Liver (tissue), 9 donors: ENCODE data around the gene CBFB. TPM values are rescaled to one million over a fixed set of nuclear protein-coding genes. Genes with fewer than 3 reads are reported as not detected.

Experiments
- DNase-seq: peaks from one replicate; pipeline ENCODE4 v3.0.0-alpha.2; 2017; ENCODE audit warnings: low spot score
- H3K27ac ChIP-seq, 2 donors: one replicate each; pipeline ENCODE4 v1.7.0; 2013; ENCODE audit warnings: inconsistent platforms in 2 of 2, low read length in 2 of 2, control low read depth in 1 of 2, low read depth in 1 of 2, mild to moderate bottlenecking in 1 of 2
- H3K27me3 ChIP-seq, 4 donors: one replicate each; pipeline versions ENCODE4 v1.6.1 to v1.7.0; 2013; ENCODE audit warnings: low read length in 3 of 4, inconsistent platforms in 1 of 4, mild to moderate bottlenecking in 1 of 4, moderate library complexity in 1 of 4; ENCODE audit not compliant: control insufficient read depth in 4 of 4, insufficient read depth in 4 of 4
- H3K36me3 ChIP-seq, 4 donors: one replicate each; pipeline versions ENCODE4 v1.6.1 to v1.7.0; 2013; ENCODE audit warnings: low read length in 3 of 4, mild to moderate bottlenecking in 3 of 4, low read depth in 1 of 4, moderate library complexity in 1 of 4; ENCODE audit not compliant: control insufficient read depth in 4 of 4, insufficient read depth in 3 of 4
- H3K4me1 ChIP-seq, 4 donors: one replicate each; pipeline versions ENCODE4 v1.6.1 to v1.7.0; 2013; ENCODE audit warnings: low read length in 3 of 4, mild to moderate bottlenecking in 3 of 4, moderate library complexity in 1 of 4; ENCODE audit not compliant: control insufficient read depth in 4 of 4, insufficient read depth in 4 of 4
- H3K4me3 ChIP-seq, 3 donors: one replicate each; pipeline versions ENCODE4 v1.6.1 to v1.7.0; 2013; ENCODE audit warnings: low read length in 3 of 3, control low read depth in 1 of 3, low read depth in 1 of 3, mild to moderate bottlenecking in 1 of 3
- H3K9ac ChIP-seq, 2 donors: one replicate each; pipeline ENCODE4 v1.7.0; 2013; ENCODE audit warnings: low read length in 2 of 2, mild to moderate bottlenecking in 2 of 2, moderate library complexity in 2 of 2, control low read depth in 1 of 2, low read depth in 1 of 2
- H3K9me3 ChIP-seq, 4 donors: one replicate each; pipeline versions ENCODE4 v1.6.1 to v1.7.0; 2013; ENCODE audit warnings: low read length in 3 of 4; ENCODE audit not compliant: control insufficient read depth in 4 of 4
- ATF3 ChIP-seq: IDR thresholded peaks from 2 replicates; pipeline ENCODE4 v1.6.1; 2016; ENCODE audit warnings: antibody characterized with exemption
- CTCF ChIP-seq: fragments of 150-350 bp; IDR thresholded peaks from 2 replicates; pipeline ENCODE4 v1.5.1; 2017; ENCODE audit warnings: improper control_type of control experiment, low read depth, low read length; ENCODE audit not compliant: missing input control
- EGR1 ChIP-seq, 2 donors: IDR thresholded peaks; 2 replicates each; pipeline ENCODE4 v1.6.1; 2016 to 2018; ENCODE audit warnings: antibody characterized with exemption in 2 of 2, low read depth in 2 of 2
- FOXA1 ChIP-seq: IDR thresholded peaks from 2 replicates; pipeline ENCODE4 v1.6.1; 2016; ENCODE audit warnings: antibody characterized with exemption
- FOXA2 ChIP-seq: IDR thresholded peaks from 2 replicates; pipeline ENCODE4 v1.6.1; 2016; ENCODE audit warnings: antibody characterized with exemption
- GABPA ChIP-seq, 2 donors: IDR thresholded peaks in 1 of 2; conservative IDR thresholded peaks in 1 of 2; 2 replicates each; pipeline ENCODE4 v1.6.1; 2016; ENCODE audit warnings: antibody characterized with exemption in 2 of 2, mild to moderate bottlenecking in 1 of 2, moderate library complexity in 1 of 2
- HNF4A ChIP-seq, 2 donors: conservative IDR thresholded peaks; 2 replicates each; pipeline ENCODE4 v1.6.1; 2016; ENCODE audit warnings: antibody characterized with exemption in 2 of 2, mild to moderate bottlenecking in 2 of 2
- JUND ChIP-seq, 2 donors: IDR thresholded peaks; 2 replicates each; pipeline ENCODE4 v1.6.1; 2016; ENCODE audit warnings: antibody characterized with exemption in 2 of 2
- MAX ChIP-seq: IDR thresholded peaks from 2 replicates; pipeline ENCODE4 v1.6.1; 2016; ENCODE audit warnings: antibody characterized with exemption
- NR2F2 ChIP-seq: IDR thresholded peaks from 2 replicates; pipeline ENCODE4 v1.6.1; 2016; ENCODE audit warnings: antibody characterized with exemption
- RAD21 ChIP-seq, 2 donors: IDR thresholded peaks; 2 replicates each; pipeline ENCODE4 v1.6.1; 2016; ENCODE audit warnings: antibody characterized with exemption in 2 of 2, mild to moderate bottlenecking in 2 of 2
- REST ChIP-seq: IDR thresholded peaks from 2 replicates; pipeline ENCODE4 v1.6.1; 2016; ENCODE audit warnings: antibody characterized with exemption, mild to moderate bottlenecking
- RXRA ChIP-seq, 2 donors: IDR thresholded peaks; 2 replicates each; pipeline ENCODE4 v1.6.1; 2017 to 2018; ENCODE audit warnings: antibody characterized with exemption in 2 of 2, mild to moderate bottlenecking in 1 of 2
- SP1 ChIP-seq: IDR thresholded peaks from 2 replicates; pipeline ENCODE4 v1.6.1; 2018; ENCODE audit warnings: antibody characterized with exemption, mild to moderate bottlenecking
- TAF1 ChIP-seq: conservative IDR thresholded peaks from 2 replicates; pipeline ENCODE4 v1.6.1; 2016; ENCODE audit warnings: antibody characterized with exemption, mild to moderate bottlenecking
- YY1 ChIP-seq: IDR thresholded peaks from 2 replicates; pipeline ENCODE4 v1.6.1; 2016; ENCODE audit warnings: antibody characterized with exemption, mild to moderate bottlenecking
- ZBTB33 ChIP-seq: IDR thresholded peaks from 2 replicates; pipeline ENCODE4 v1.6.1; 2016; ENCODE audit warnings: antibody characterized with exemption
- WGBS: extraction: QIAGEN DNeasy Blood & Tissue Kit; methylation state at CpG from one replicate; pipeline ENCODE4 v1.1.7; 2013; 5-methylcytosine and 5-hydroxymethylcytosine counted together
- polyA plus RNA-seq, 2 donors: library from polyadenylated mRNA; stranded (reverse) in 1 of 2; unstranded in 1 of 2; fragments of 200-250 nt in 1 of 2; fragments of >200 nt in 1 of 2; fragmentation: Nextera tagmentation in 1 of 2; extraction: Ambion mirVana in 1 of 2; gene quantifications; one replicate each; pipeline versions ENCODE4 v1.2.1 to v1.2.3, GENCODE V29; 2013 to 2015
- total RNA-seq, 2 donors: library from RNA; depleted of rRNA; stranded (reverse); fragments of >200 nt; gene quantifications; one replicate each; pipeline ENCODE4 v1.2.3, GENCODE V29; 2014
- donor health status: healthy.
- donor health status: healthy.
- donor health status: healthy.
- donor health status: healthy.
- donor health status: healthy.

The CBFB gene
- total and polyA plus RNA-seq, 4 donors, result 6.8 to 19.3 (median 11.2) TPM

- no peak overlapping the region for H3K9ac ChIP-seq
- H3K4me1 ChIP-seq, result peaks cover 5 to 10% (median 7%) of the 10 kb centered on the region in 4 donors
- no peaks in the 10 kb centered on the region for H3K9me3 ChIP-seq
- no peak for TF ChIP-seq EGR1 (IDR thresholded peaks at IDR 0.05; ENCODE audit: low read depth in 2 of 2)
- peak; percentile 42 for TF ChIP-seq SP1
- TF ChIP-seq NR2F2, result no peak
- peak; percentile 96 to 98 for TF ChIP-seq RAD21 (IDR thresholded peaks at IDR 0.05)
- TF ChIP-seq CTCF, result peak; percentile 91
- WGBS, result 31% methylated on average over 6 of the region's 6 CpGs
- DNase-seq, result peak; percentile 77
- H3K27ac ChIP-seq, result no peak overlapping the region
- H3K36me3 ChIP-seq, result no peaks in the 10 kb centered on the region
- H3K4me3 ChIP-seq, result no peak overlapping the region
- no peaks in the 10 kb centered on the region for H3K27me3 ChIP-seq
Observed at GRCh38 chr16:67017810-67018488, 11.0 kb upstream of the CBFB start.

- no peaks in the 10 kb centered on the region for H3K27me3 ChIP-seq
- no peaks in the 10 kb centered on the region for H3K36me3 ChIP-seq
- H3K4me1 ChIP-seq, result peaks cover 0 to 3% (median 2%) of the 10 kb centered on the region in 4 donors
- DNase-seq, result no peak
- H3K9ac ChIP-seq, result no peak overlapping the region
- TF ChIP-seq FOXA2 (no peak), YY1 (no peak), RAD21 (IDR thresholded peaks at IDR 0.05) (no peak), JUND (IDR thresholded peaks at IDR 0.05) (no peak), FOXA1 (no peak), EGR1 (IDR thresholded peaks at IDR 0.05; ENCODE audit: low read depth in 2 of 2) (no peak)
- no peak overlapping the region for H3K4me3 ChIP-seq
- H3K27ac ChIP-seq, result no peak overlapping the region
- H3K9me3 ChIP-seq, result no peaks in the 10 kb centered on the region
- 91% methylated on average over 8 of the region's 8 CpGs for WGBS
Observed at GRCh38 chr16:67019171-67019570, 9.8 kb upstream of the CBFB start.

GRCh38 chr16:67021321-67021720 is 7.6 kb upstream of the CBFB start:
- H3K4me1 ChIP-seq, result no peaks in the 10 kb centered on the region
- H3K9ac ChIP-seq, result no peak overlapping the region
- no peaks in the 10 kb centered on the region for H3K9me3 ChIP-seq
- H3K36me3 ChIP-seq, result no peaks in the 10 kb centered on the region
- 91% methylated on average over 3 of the region's 3 CpGs for WGBS
- no peaks in the 10 kb centered on the region for H3K27me3 ChIP-seq
- no peak overlapping the region for H3K4me3 ChIP-seq
- H3K27ac ChIP-seq, result no peak overlapping the region
- no peak for DNase-seq
- TF ChIP-seq CTCF (no peak), ATF3 (no peak), HNF4A (conservative IDR thresholded peaks at IDR 0.05) (no peak), REST (no peak), SP1 (no peak), RXRA (IDR thresholded peaks at IDR 0.05) (no peak), ZBTB33 (no peak), RAD21 (IDR thresholded peaks at IDR 0.05) (no peak), EGR1 (IDR thresholded peaks at IDR 0.05; ENCODE audit: low read depth in 2 of 2) (no peak), JUND (IDR thresholded peaks at IDR 0.05) (no peak), FOXA1 (no peak), TAF1 (no peak), GABPA (IDR thresholded peaks at IDR 0.05 in 1 of 2, conservative IDR thresholded peaks at IDR 0.05 in 1 of 2) (no peak), NR2F2 (no peak), MAX (no peak)
